Suprapubic skin (tissue), 4 donors: ENCODE measurements around the gene SLC12A5.

Source experiments
- CTCF ChIP-seq, 2 donors: fragments of 200-600 bp in 1 of 2; fragments of 450-650 bp in 1 of 2; sonication (generic) in 1 of 2; IDR thresholded peaks; one replicate each; pipeline ENCODE4 v1.5.1; 2016 to 2019; ENCODE audit warnings: antibody characterized with exemption in 2 of 2, mild to moderate bottlenecking in 1 of 2, moderate library complexity in 1 of 2
- EP300 ChIP-seq: sonication (generic); formaldehyde crosslinking; IDR thresholded peaks from one replicate; pipeline ENCODE4 v1.6.1; 2017; ENCODE audit warnings: antibody characterized with exemption
- POLR2A ChIP-seq, 2 donors: fragments of 450-650 bp; IDR thresholded peaks; one replicate each; pipeline ENCODE4 v1.6.1; 2017; ENCODE audit warnings: antibody characterized with exemption in 2 of 2, mild to moderate bottlenecking in 2 of 2, moderate library complexity in 2 of 2
- POLR2AphosphoS5 ChIP-seq, 3 donors: sonication (generic); formaldehyde crosslinking; IDR thresholded peaks; one replicate each; pipeline ENCODE4 v1.6.1; 2017; ENCODE audit warnings: antibody characterized with exemption in 3 of 3

- TF ChIP-seq CTCF (IDR thresholded peaks at IDR 0.05) (no peak), POLR2A (IDR thresholded peaks at IDR 0.05) (no peak), POLR2AphosphoS5 (IDR thresholded peaks at IDR 0.05) (no peak), EP300 (no peak)
These were observed 49.9 kb downstream of the SLC12A5 start for GRCh38 chr20:46078954-46079353.
